ENCODE data around the gene C6orf89.

The C6orf89 gene

GRCh38 chr6:36852481-36853147 lies 33.1 kb upstream of the C6orf89 start:
- DNase-seq = no peak

DNA sequence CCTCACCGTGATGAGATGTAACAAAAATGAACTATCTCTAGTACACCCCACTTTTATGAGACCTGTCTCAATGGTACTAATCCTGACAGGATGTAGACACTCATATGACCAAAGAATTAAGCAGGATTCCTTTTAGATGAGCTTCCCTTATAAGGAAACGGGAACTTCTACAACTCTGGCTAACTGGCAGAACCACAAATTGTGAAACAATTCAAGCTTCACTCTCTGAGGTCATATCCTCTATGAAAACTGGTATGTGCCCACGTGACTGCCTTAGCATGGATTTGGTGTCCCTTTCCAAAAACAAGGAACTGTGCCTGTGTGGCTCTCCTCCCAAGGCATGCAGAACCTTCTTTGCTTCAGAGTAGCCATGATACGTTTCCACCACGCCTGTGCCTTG lies 32.4 kb upstream of the C6orf89 start:
- no peak for DNase-seq

- DNase-seq = no peak
These were observed 30.0 kb upstream of the C6orf89 start for GRCh38 chr6:36855750-36856149.

DNA sequence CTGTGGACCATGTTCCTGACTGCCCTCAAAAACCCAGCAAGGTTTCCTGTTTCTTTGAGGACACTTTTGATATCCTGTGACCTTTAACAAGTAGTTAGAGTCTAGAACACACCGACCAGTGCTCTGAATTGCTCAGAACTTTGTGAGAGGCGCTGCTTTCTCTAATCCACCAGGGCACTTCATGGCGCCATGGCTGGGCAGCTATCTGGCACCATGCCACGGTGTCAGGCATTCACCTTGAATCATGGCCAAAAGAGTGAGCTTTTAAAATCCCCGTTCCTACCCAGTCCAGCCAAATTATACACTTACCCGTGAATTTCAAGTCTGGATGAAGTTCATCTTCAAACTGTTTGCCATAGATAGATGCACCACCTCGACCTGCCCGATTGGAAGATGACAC lies 29.5 kb upstream of the C6orf89 start:
- no peak for DNase-seq

DNA sequence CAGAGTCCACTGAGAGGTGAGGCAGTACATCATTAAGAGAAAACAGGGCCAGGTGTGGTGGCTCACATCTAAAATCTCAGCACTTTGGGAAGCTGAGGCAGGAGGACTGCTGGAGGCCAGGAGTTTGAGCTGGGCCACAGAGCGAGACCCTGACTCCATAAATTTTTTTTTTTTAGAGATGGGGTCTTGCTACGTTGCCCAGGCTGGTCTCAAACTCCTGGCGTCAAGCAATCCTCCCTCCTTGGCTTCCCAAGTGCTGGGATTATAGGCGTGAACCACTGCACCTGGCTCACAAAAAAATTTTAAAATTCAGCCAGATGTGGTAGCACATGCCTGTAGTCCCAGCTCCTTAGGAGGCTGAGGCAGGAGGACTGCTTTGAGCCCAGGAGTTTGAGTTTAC lies 28.4 kb upstream of the C6orf89 start:
- no peak for DNase-seq

GRCh38 chr6:36858407-36858981 lies 27.3 kb upstream of the C6orf89 start:
- no peak for DNase-seq

GRCh38 chr6:36860126-36860525 lies 25.6 kb upstream of the C6orf89 start:
- DNase-seq = no peak

- no peak for DNase-seq
These were observed 23.4 kb upstream of the C6orf89 start for GRCh38 chr6:36862164-36862847.

DNA sequence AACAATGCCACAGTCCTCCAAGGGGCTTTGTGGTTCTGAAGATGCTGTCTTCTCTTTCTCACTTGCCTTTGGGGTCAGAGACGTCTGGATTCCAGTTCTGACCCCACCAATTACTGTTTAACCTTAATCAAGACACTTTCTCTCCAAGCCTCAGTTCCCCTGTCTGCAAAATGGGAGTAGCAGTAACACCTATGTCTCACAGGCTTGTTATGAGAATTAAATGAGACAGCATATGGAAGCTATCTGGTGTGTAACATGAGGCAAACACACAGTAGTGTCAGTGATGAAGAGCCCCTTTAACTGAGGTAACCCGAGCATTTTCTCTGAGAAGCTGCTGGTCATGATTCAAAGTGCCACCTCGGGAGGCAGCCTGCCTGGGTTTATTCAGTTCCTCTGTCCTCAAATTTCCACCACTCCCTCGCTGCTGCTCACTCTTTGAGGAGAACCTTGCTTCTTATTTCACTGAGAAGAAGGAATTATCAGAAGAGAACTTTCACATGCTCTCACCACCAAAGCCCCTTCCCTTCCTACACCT lies 22.8 kb upstream of the C6orf89 start:
- no peak for DNase-seq

- DNase-seq = peak; percentile 32
These were observed 21.8 kb upstream of the C6orf89 start for GRCh38 chr6:36863670-36864540.

- no peak for DNase-seq
These were observed 19.9 kb upstream of the C6orf89 start for GRCh38 chr6:36865835-36866234.

DNA sequence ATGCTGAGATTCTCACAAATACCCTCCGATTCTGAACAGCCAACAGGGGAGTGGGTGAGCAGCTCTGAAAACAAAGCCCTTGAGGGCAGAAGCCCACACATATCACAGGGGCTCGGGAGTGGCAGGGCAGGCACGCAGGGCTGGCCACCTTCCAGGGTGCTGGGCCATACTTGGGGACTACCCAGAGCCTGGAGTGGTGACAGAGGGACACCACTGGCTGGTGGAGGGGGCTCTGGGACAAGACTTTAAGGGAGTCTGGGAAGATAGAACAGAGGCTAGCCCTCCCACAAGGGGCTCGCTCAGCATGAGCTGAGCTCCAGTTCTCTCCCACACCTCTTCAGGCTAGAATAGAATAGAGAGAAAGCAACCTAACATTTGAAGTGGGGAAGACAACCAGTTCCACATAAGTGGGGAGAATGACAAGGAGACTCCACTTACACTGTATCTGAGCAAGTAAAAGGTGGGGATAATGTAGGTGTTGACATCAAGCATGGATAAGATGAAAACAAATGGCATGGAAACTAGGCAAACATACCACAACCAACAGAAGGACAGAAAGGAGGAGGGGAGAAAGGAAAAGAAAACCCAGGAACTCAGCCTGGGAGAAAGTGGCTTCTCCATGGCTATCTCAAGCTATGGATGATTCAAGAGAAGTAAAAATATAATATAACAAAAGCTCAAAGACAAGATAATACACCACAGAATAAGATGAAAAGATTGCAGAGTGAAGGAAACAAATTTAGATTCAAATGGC lies 18.1 kb upstream of the C6orf89 start:
- no peak for DNase-seq

DNA sequence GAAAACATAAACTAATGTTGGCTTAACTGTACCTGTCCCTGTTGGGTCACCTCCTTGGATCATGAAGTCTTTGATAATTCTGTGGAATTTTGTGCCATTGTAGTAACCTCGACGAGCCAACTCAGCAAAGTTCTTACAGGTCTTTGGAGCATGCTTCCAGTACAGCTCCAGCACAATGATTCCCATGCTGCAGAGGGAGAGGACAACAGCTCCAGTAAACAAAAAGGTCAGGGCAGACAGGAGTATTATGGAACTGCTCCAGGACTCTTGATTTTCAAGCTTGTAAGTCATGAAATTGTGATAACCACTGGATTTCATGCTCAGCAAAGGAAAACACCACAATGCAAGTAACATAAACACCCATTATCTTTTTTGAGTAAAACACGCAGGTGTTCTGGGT lies 14.1 kb upstream of the C6orf89 start:
- no peak for DNase-seq

DNA sequence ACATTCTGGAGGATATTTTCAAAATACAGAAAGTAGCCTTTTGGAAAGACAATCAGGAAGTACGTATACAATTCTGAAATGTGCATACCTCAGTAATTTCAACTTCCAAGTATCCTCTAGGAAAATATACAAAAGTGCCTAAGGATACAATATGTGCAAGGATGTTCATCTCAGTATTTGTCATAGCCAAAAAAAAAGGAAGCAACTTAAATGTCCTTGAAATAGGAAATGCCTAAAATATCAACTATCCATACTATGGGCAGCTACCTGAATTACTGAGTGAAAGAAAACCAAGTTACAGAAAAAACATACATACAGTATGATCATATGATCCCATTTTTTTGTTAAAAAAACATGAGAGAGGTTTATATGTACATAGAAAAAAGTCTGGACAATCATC lies 12.6 kb upstream of the C6orf89 start:
- no peak for DNase-seq

GRCh38 chr6:36873612-36874442 lies 11.9 kb upstream of the C6orf89 start:
- DNase-seq = peak; percentile 29

DNA sequence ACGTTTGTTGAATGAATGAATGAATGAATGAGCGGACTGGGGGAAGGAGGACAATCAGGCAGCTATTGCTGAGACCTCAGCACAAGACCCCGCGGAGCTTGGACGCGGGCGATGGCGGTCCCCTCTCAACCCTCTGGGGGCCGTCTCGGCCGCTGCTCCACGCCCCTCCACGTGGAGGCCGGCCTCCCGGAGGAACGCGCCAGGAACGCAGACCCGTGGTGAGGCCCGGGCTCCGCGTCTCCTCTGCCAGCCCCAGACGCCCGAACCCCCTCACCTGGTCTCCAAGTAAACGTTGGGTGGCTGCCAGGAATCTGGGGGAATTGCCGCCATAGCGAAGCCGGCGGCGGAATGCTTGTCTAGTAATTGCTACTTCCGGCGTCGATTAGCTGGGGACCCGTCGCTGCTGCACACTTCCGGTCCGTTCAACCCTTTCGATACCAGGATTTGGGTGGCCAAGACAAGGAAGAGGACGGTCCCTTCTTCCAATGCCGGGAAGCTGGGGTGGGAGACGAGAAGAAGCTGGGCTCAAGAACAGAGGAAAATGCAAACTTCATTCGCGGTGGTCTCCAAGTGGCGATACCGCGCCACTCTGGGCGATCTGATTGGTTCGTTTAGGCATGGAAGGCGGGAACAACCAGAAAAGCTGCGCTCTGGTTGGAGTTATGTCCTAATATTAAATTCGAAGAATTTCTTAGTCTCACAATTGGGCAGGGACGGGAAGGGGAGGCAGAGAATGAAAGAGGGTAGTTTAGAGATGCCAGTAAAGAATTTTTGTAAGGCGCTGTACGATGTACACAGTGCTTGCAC lies 11.1 kb upstream of the C6orf89 start, which contains the start of gene PPIL1:
Gene PPIL1, minus strand, starts transcription at position 361 of the 807 bp plus-strand sequence. Its CDS starts 31 bp downstream, at position 330.
- peak; percentile 98 for DNase-seq

GRCh38 chr6:36875250-36875633 lies 10.5 kb upstream of the C6orf89 start:
- DNase-seq = no peak

DNA sequence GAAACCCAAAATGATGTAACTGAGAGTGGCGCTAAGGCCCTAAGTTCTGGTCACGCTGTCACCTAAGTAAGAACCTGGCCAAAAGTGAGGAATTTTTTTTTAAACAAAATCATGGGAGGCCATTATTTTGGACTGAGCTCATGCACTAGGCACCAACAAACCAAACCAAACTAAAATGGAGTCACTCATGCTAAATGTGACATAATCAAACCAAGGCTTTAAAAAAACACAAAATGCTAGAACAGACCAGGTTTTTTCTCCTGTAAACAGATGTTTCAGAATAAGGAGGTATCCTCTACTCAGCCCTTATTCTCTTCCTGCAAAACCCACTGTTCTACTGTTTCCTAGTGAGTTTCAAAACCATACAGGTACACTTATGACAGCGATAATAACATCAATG lies 1.1 kb upstream of the C6orf89 start:
- DNase-seq = no peak

DNA sequence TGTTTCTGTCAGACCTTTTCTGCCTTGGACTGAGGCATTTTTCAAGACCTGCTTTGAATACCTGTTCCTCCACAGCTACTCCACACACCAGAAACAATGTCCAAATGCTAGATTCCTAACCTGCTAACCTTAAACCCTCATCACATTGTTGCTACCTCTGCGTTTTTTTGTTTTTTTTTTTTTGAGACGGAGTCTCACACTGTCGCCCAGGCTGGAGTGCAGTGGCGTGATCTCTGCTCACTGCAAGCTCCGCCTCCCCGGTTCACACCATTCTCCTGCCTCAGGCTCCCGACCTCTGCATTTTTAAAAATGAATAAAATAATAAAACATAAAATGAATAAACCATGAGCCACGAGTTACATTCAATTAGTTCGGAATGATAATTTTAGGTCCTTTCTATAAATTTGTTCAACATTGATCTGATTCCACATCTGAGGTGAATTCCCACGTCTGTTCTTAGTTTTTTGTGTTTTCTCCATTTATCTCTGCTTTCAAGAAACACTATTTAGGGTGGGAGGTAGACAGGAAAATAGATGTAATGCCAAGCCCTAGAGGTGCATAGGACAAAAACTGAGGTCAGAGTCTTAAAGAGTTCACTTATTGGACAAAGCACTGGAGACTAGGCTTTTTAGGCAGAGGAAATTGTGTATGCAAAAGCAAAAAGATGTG lies 1.3 kb downstream of the C6orf89 start:
- DNase-seq = no peak

- no peak for DNase-seq
These were observed 2.4 kb downstream of the C6orf89 start for GRCh38 chr6:36888115-36888643.

Measured in NCI-H748 treated with DMSO at 0.1 percent for 48 hours (cell line).